Activated CD8-positive, alpha-beta memory T cell treated with anti-CD3 and anti-CD28 coated beads, Interleukin-2, amount 10 ng/mL, durations not matched to agents 7 days and 5 days (primary cell): ENCODE results near the gene CMTM2. TPM values are rescaled to one million over a fixed set of nuclear protein-coding genes. Genes with fewer than 3 reads are reported as not detected.

Experiments used
- ATAC-seq: fragments of 150-1000 bp; cut with Tn5 transposase; one replicate; pipeline ENCODE4 v1.10.0; 2021; ENCODE audit warnings: moderate library complexity
- CTCF ChIA-PET: fragments of 350-600 bp; sonication (Branson Sonifier 250); formaldehyde crosslinking; loops from one replicate; lab custom pipeline; 2021; ENCODE audit warnings: antibody characterized with exemption; lab: Charles Lee
- DNase-seq: peaks from one replicate; pipeline ENCODE4 v3.0.0-alpha.2; 2020
- H3K27ac Mint-ChIP-seq: one replicate; pipeline ENCODE4 v1.8.0; 2021; ENCODE audit warnings: mild to moderate bottlenecking, mixed read lengths
- H3K27me3 Mint-ChIP-seq: one replicate; pipeline ENCODE4 v1.8.0; 2021; ENCODE audit warnings: mixed read lengths
- H3K36me3 Mint-ChIP-seq: one replicate; pipeline ENCODE4 v1.8.0; 2021; ENCODE audit warnings: mild to moderate bottlenecking, mixed read lengths
- H3K4me1 Mint-ChIP-seq: one replicate; pipeline ENCODE4 v1.8.0; 2021; ENCODE audit warnings: mixed read lengths
- H3K4me3 Mint-ChIP-seq: one replicate; pipeline ENCODE4 v1.8.0; 2021; ENCODE audit warnings: mild to moderate bottlenecking, moderate library complexity, mixed read lengths
- H3K9me3 Mint-ChIP-seq: one replicate; pipeline ENCODE4 v1.8.0; 2022; ENCODE audit warnings: low read depth, mixed read lengths
- total RNA-seq, 2 experiments: library from RNA; stranded (reverse); gene quantifications; one replicate each; pipeline ENCODE4 v1.2.3, GENCODE V29; 2021

The CMTM2 gene
- total RNA-seq, 2 experiments from 2014 or later, result 1.1 to 1.6 TPM

- DNase-seq, result no peak
- Mint-ChIP-seq H3K9me3 (no peaks in the 10 kb centered on the region), H3K4me3 (no peak overlapping the region), H3K27ac (no peak overlapping the region), H3K4me1 (no peaks in the 10 kb centered on the region), H3K27me3 (peaks cover 11% of the 10 kb centered on the region), H3K36me3 (no peaks in the 10 kb centered on the region)
- CTCF ChIA-PET, result no interaction called here
- ATAC-seq, result no peak
Measured at GRCh38 chr16:66636199-66636598, 56.9 kb downstream of the CMTM2 start.

GRCh38 chr16:66637806-66638205 lies 58.5 kb downstream of the CMTM2 start:
- no peaks in the 10 kb centered on the region for H3K9me3 Mint-ChIP-seq
- peaks cover 13% of the 10 kb centered on the region for H3K27me3 Mint-ChIP-seq
- H3K36me3 Mint-ChIP-seq, result no peaks in the 10 kb centered on the region
- H3K4me3 Mint-ChIP-seq, result no peak overlapping the region
- DNase-seq (no peak), ATAC-seq (no peak)
- CTCF ChIA-PET, result interaction anchor here (5.9 kb wide), 1 partner anchor 13 kb away, joined by 28 read pairs; no protein-coding TSS in a partner anchor
- H3K4me1 Mint-ChIP-seq, result no peaks in the 10 kb centered on the region
- no peak overlapping the region for H3K27ac Mint-ChIP-seq

Other genes starting within 250 kb of the CMTM2 start
- gene CDH5, start 212.8 kb upstream of the CMTM2 start, total RNA-seq, result not detected
- not detected for gene BEAN1, start 152.2 kb upstream of the CMTM2 start, total RNA-seq
- 10 to 100 TPM in 1 of 2 experiments, 1 to 10 TPM in 1; 8.5 to 10.8 TPM for gene TK2, start 29.3 kb upstream of the CMTM2 start, total RNA-seq
- 100 to 1,000 TPM; 199 to 220 TPM for gene CKLF, start 26.9 kb upstream of the CMTM2 start, total RNA-seq
- gene CMTM1, start 13.0 kb upstream of the CMTM2 start, total RNA-seq, result 10 to 100 TPM; 21.1 to 21.4 TPM
- 10 to 100 TPM; 85.0 to 90.3 TPM for gene CMTM3, start 25.2 kb downstream of the CMTM2 start, total RNA-seq
- 1 to 10 TPM; 1.1 to 1.2 TPM for gene CMTM4, start 117.3 kb downstream of the CMTM2 start, total RNA-seq
- gene DYNC1LI2, start 172.1 kb downstream of the CMTM2 start, total RNA-seq, result 10 to 100 TPM; 71.6 to 81.0 TPM
- gene TERB1, start 222.1 kb downstream of the CMTM2 start, total RNA-seq, result under 1 TPM in 1 of 2 experiments, not detected in 1; 0.47 TPM